A172 (cell line): ENCODE measurements around the gene GDI2. TPM values are rescaled to one million over a fixed set of nuclear protein-coding genes. Genes with fewer than 3 reads are reported as not detected.

Experiments
- DNase-seq: peaks from one replicate; pipeline ENCODE4 v3.0.0-alpha.2; 2015; ENCODE audit warnings: low spot score
- total RNA-seq: library from RNA; depleted of rRNA; stranded (reverse); fragments of >200 nt; shearing (Covaris generic); gene quantifications from 2 replicates; pipeline ENCODE4 v1.2.3, GENCODE V29; 2014; rRNA removed

Gene GDI2
- total RNA-seq, 1 experiment from 2014 or later, result 488 TPM

- DNase-seq, result no peak
Observed at GRCh38 chr10:5743736-5744135, 69.5 kb downstream of the GDI2 start.

- DNase-seq, result no peak
Observed at GRCh38 chr10:5742116-5742515, 71.1 kb downstream of the GDI2 start.

GRCh38 chr10:5741276-5741675 lies 72.0 kb downstream of the GDI2 start:
- DNase-seq, result no peak

- no peak for DNase-seq
Observed at GRCh38 chr10:5738427-5738826, 74.8 kb downstream of the GDI2 start.

- DNase-seq, result no peak
Observed at GRCh38 chr10:5737352-5737751, 75.9 kb downstream of the GDI2 start.

GRCh38 chr10:5736591-5736990 lies 76.6 kb downstream of the GDI2 start:
- DNase-seq, result no peak

GRCh38 chr10:5735119-5735518 lies 78.1 kb downstream of the GDI2 start:
- DNase-seq, result no peak

- no peak for DNase-seq
Observed at GRCh38 chr10:5732141-5732540, 81.1 kb downstream of the GDI2 start.

- DNase-seq, result no peak
Observed at GRCh38 chr10:5731559-5731958, 81.7 kb downstream of the GDI2 start.

- no peak for DNase-seq
Observed at GRCh38 chr10:5730766-5731165, 82.5 kb downstream of the GDI2 start.

GRCh38 chr10:5723692-5724091 lies 89.5 kb downstream of the GDI2 start:
- no peak for DNase-seq

GRCh38 chr10:5720182-5720581 lies 93.1 kb downstream of the GDI2 start:
- DNase-seq, result no peak

GRCh38 chr10:5719546-5719945 lies 93.7 kb downstream of the GDI2 start:
- DNase-seq, result no peak

Other genes starting within 250 kb of the GDI2 start
- gene ASB13, start 146.8 kb downstream of the GDI2 start, total RNA-seq, result 9.5 and 11.0 TPM in 2 replicates
- 59.0 and 77.7 TPM in 2 replicates for gene TASOR2, start 128.6 kb downstream of the GDI2 start, total RNA-seq
- gene ANKRD16, start 76.5 kb upstream of the GDI2 start, total RNA-seq, result 14.0 and 14.6 TPM in 2 replicates
- gene FBH1, start 76.8 kb upstream of the GDI2 start, total RNA-seq, result 79.0 and 90.1 TPM in 2 replicates
- gene IL15RA, start 164.1 kb upstream of the GDI2 start, total RNA-seq, result 10.3 and 16.3 TPM in 2 replicates
- not detected in 2 replicates for gene IL2RA, start 248.9 kb upstream of the GDI2 start, total RNA-seq